GM10266 (cell line): ENCODE measurements around the gene IRF8.
A peak's percentile ranks its signal among the peaks of the same experiment; 100 is the strongest.

Experiments
- DNase-seq: peaks from one replicate; pipeline ENCODE4 v3.0.0; 2012; ENCODE audit errors: extremely low spot score
- TF ChIP-seq, protein P1 (sequence below): IDR thresholded peaks from 2 replicates; pipeline ENCODE4 v1.5.1; 2012; ENCODE audit warnings: mild to moderate bottlenecking, low read depth; ENCODE audit not compliant: control insufficient read depth, insufficient read depth; ENCODE audit errors: missing control alignments

IRF8 gene

GRCh38 chr16:85900027-85900792 is 1.2 kb downstream of the IRF8 start:
- DNase-seq: no peak
- TF ChIP-seq, protein P1, sequence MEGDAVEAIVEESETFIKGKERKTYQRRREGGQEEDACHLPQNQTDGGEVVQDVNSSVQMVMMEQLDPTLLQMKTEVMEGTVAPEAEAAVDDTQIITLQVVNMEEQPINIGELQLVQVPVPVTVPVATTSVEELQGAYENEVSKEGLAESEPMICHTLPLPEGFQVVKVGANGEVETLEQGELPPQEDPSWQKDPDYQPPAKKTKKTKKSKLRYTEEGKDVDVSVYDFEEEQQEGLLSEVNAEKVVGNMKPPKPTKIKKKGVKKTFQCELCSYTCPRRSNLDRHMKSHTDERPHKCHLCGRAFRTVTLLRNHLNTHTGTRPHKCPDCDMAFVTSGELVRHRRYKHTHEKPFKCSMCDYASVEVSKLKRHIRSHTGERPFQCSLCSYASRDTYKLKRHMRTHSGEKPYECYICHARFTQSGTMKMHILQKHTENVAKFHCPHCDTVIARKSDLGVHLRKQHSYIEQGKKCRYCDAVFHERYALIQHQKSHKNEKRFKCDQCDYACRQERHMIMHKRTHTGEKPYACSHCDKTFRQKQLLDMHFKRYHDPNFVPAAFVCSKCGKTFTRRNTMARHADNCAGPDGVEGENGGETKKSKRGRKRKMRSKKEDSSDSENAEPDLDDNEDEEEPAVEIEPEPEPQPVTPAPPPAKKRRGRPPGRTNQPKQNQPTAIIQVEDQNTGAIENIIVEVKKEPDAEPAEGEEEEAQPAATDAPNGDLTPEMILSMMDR: no peak

DNA sequence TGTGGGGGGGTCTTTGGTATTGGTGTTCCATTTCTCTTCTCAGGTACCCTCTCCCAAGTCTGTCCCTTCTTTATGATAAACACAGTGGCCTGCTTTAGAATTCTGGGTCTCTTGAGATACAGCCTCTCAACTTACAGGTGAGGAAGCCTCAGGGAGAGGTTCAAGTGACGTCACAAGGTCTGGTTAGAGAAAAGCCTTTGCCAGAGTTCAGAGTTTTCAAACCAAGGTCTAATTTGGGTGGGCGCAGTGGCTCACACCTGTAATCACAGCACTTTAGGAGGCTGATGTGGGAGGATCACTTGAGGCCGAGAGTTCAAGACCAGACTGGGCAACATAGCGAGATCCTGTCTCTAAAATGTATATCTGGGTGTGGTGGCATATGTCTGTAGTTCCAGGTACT is 2.1 kb downstream of the IRF8 start:
- TF ChIP-seq, protein P1: no peak
- DNase-seq: no peak

- TF ChIP-seq, protein P1: no peak
- no peak for DNase-seq
These were observed 2.9 kb downstream of the IRF8 start for GRCh38 chr16:85901773-85902365.

- peak; percentile 91 for DNase-seq
- TF ChIP-seq, protein P1: no peak
These were observed 3.6 kb downstream of the IRF8 start for GRCh38 chr16:85902366-85903155.

DNA sequence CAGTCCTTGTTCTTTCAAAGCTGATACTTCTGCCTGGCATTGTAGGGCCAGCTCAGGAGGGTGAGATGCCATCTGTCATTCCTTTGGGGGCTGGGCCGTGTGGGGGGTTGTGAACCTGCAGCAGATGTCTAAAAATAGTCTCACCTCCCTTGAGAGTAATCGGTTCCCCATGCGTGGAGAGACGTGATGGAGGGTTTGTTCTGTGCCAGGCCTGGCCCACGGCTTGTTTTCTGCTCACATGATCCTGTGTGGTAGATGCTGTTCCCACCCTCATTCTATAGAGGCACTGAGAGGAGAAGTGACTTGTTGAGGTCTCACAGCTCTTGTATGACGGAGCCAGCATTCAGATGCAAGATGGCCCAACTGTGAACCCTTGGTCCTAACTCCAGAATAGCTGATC is 4.6 kb downstream of the IRF8 start:
- DNase-seq: no peak
- TF ChIP-seq, protein P1: no peak

- TF ChIP-seq, protein P1: no peak
- DNase-seq: no peak
These were observed 6.4 kb downstream of the IRF8 start for GRCh38 chr16:85905110-85906095.
